K562 (cell line): Measurements from ENCODE around the gene OR2F2. TPM values are rescaled to one million over a fixed set of nuclear protein-coding genes. Genes with fewer than 3 reads are reported as not detected.

ENCODE experiments used
- ATAC-seq: fragments of 200-7000 bp; cut with Tn5 transposase; 3 replicates; pipeline ENCODE4 v1.9.1; 2020; ENCODE audit warnings: moderate library complexity
- BruUV-seq: library from RNA; stranded (reverse); fragments of 400-500 nt; replicated peaks from 2 replicates; lab custom pipeline; 2021; lab: Mats Ljungman, UMichigan
- CTCF ChIA-PET: fragments of 300-600 bp; formaldehyde crosslinking; extraction: SDS; loops from one replicate; lab custom pipeline; 2021; ENCODE audit warnings: low intra/inter-chr PET ratio; lab: Yijun Ruan, JAX
- POLR2A ChIA-PET: fragments of 300-600, 350-650 bp; sonication (Branson Sonifier 250); formaldehyde crosslinking; extraction: SDS; loops from one replicate; lab custom pipeline; 2021; ENCODE audit warnings: antibody characterized with exemption, inconsistent platforms; lab: Yijun Ruan, JAX
- DNase-seq, 4 experiments: peaks; one replicate each; pipeline versions ENCODE4 v3.0.0 to v3.0.0-alpha.2; 2011 to 2018; ENCODE audit warnings: low spot score in 3 of 4, mixed read lengths in 3 of 4; ENCODE audit errors: extremely low read depth in 1 of 4
- FAIRE-seq: peaks from 2 replicates; lab custom pipeline; 2011; peaks lifted over from hg19 to GRCh38; lab: Jason Lieb, UNC
- H2AFZ ChIP-seq: 2 replicates; pipeline ENCODE4 v1.6.0; 2011; ENCODE audit warnings: low read depth, low read length, control low read depth, inconsistent platforms
- H3K27ac ChIP-seq: fragments of 200-600 bp; 3 replicates; pipeline ENCODE4 v1.8.0; 2011; ENCODE audit warnings: low read depth, mild to moderate bottlenecking, control low read depth, inconsistent platforms, low read length, moderate library complexity, mixed read lengths; ENCODE audit errors: extremely low read depth
- H3K27me3 ChIP-seq, 2 experiments: fragments of 300-600 bp in 1 of 2; 2 replicates in 1 of 2; 3 replicates in 1 of 2; pipeline versions ENCODE4 v1.6.0 to v1.8.0; 2011; ENCODE audit warnings: inconsistent platforms in 2 of 2, low read length in 2 of 2, mild to moderate bottlenecking in 1 of 2, mixed read lengths in 1 of 2, moderate library complexity in 1 of 2; ENCODE audit not compliant: control insufficient read depth in 2 of 2, insufficient read depth in 2 of 2
- H3K36me3 ChIP-seq: fragments of 300-600 bp; 3 replicates; pipeline ENCODE4 v1.8.0; 2011; ENCODE audit warnings: mild to moderate bottlenecking, low read length, inconsistent platforms; ENCODE audit not compliant: control insufficient read depth, insufficient read depth
- H3K4me1 ChIP-seq, 2 experiments: fragments of 200-600 bp in 1 of 2; replicated peaks in 1 of 2; 2 replicates in 1 of 2; 3 replicates in 1 of 2; pipeline versions ENCODE4 v1.5.1 to v1.8.0; 2011; ENCODE audit warnings: inconsistent platforms in 2 of 2, low read length in 2 of 2, mild to moderate bottlenecking in 1 of 2, mixed read lengths in 1 of 2, moderate library complexity in 1 of 2; ENCODE audit not compliant: control insufficient read depth in 2 of 2, insufficient read depth in 2 of 2
- H3K4me2 ChIP-seq: 2 replicates; pipeline ENCODE4 v1.6.1; 2011; ENCODE audit warnings: low read length, control low read depth, inconsistent platforms, mixed read lengths; ENCODE audit not compliant: insufficient read depth
- H3K4me3 ChIP-seq: fragments of 200-600 bp; sonication (generic), shearing (Covaris generic); 2 replicates; pipeline ENCODE4 v1.5.1; 2016; ENCODE audit warnings: control low read depth, inconsistent platforms
- H3K79me2 ChIP-seq: fragments of 200-600 bp; 3 replicates; pipeline ENCODE4 v1.8.0; 2011; ENCODE audit warnings: low read length, inconsistent platforms; ENCODE audit not compliant: control insufficient read depth, insufficient read depth
- H3K9ac ChIP-seq, 2 experiments: 2 replicates each; pipeline versions ENCODE4 v1.6.0 to v1.6.1; 2011; ENCODE audit warnings: low read depth in 2 of 2, low read length in 2 of 2, control low read depth in 1 of 2, inconsistent platforms in 1 of 2, mild to moderate bottlenecking in 1 of 2, mixed read lengths in 1 of 2; ENCODE audit not compliant: insufficient read depth in 1 of 2
- H3K9me1 ChIP-seq: one replicate; pipeline ENCODE4 v1.6.0; 2011; ENCODE audit warnings: inconsistent platforms, mild to moderate bottlenecking, low read length, moderate library complexity; ENCODE audit not compliant: control insufficient read depth, insufficient read depth
- H3K9me3 ChIP-seq: replicated peaks from 2 replicates; pipeline ENCODE4 v1.5.1; 2011; ENCODE audit warnings: low read depth, low read length, inconsistent platforms; ENCODE audit not compliant: control insufficient read depth, insufficient read depth
- H4K20me1 ChIP-seq: replicated peaks from 2 replicates; pipeline ENCODE4 v1.6.1; 2011; ENCODE audit warnings: low read length, inconsistent platforms, mixed read lengths; ENCODE audit not compliant: control insufficient read depth, insufficient read depth
- BHLHE40 ChIP-seq: IDR thresholded peaks from 2 replicates; pipeline ENCODE4 v1.6.1; 2011; ENCODE audit warnings: low read length, improper control_type of control experiment
- CEBPB ChIP-seq: fragments of 450-650 bp; IDR thresholded peaks from 2 replicates; pipeline ENCODE4 v1.6.1; 2016; ENCODE audit warnings: missing genetic modification characterization, missing compliant biosample characterization
- JUN ChIP-seq, 2 experiments: sonication (generic) in 1 of 2; formaldehyde crosslinking in 1 of 2; IDR thresholded peaks; 2 replicates each; pipeline versions ENCODE4 v1.6.1 to v1.8.0; 2012 to 2022; ENCODE audit warnings: borderline replicate concordance in 2 of 2, mild to moderate bottlenecking in 2 of 2, improper control_type of control experiment in 1 of 2, low read depth in 1 of 2, low read length in 1 of 2, missing genetic modification reagents in 1 of 2
- JUNB ChIP-seq: fragments of 450-650 bp; formaldehyde crosslinking; conservative IDR thresholded peaks from 2 replicates; pipeline ENCODE4 v1.4.0; 2020; ENCODE audit warnings: mild to moderate bottlenecking
- L3MBTL2 ChIP-seq: fragments of 450-650 bp; IDR thresholded peaks from 2 replicates; pipeline ENCODE4 v1.6.1; 2016; ENCODE audit warnings: mild to moderate bottlenecking, moderate library complexity
- NCOA1 ChIP-seq: fragments of 450-650 bp; IDR thresholded peaks from 2 replicates; pipeline ENCODE4 v1.6.1; 2016; ENCODE audit warnings: low read depth
- TOE1 ChIP-seq, 2 experiments: fragments of 450-650 bp in 1 of 2; sonication (generic) in 1 of 2; formaldehyde crosslinking in 1 of 2; IDR thresholded peaks; 2 replicates each; pipeline versions ENCODE4 v1.7.1 to v1.8.0; 2016 to 2022; ENCODE audit warnings: borderline replicate concordance in 2 of 2, mild to moderate bottlenecking in 2 of 2, antibody characterized with exemption in 1 of 2, inconsistent platforms in 1 of 2, low read depth in 1 of 2, missing genetic modification reagents in 1 of 2, moderate library complexity in 1 of 2
- ZFPM2 ChIP-seq: fragments of 250-450 bp; sonication (Bioruptor Pico); IDR thresholded peaks from 2 replicates; pipeline ENCODE4 v1.5.1; 2022; ENCODE audit warnings: mild to moderate bottlenecking
- ZSCAN29 ChIP-seq: fragments of 450-650 bp; IDR thresholded peaks from 2 replicates; pipeline ENCODE4 v1.6.1; 2017
- WGBS: fragments of 100-300 bp; shearing (Covaris generic); methylation state at CpG from one replicate; pipeline ENCODE4 v1.1.6; 2016; ENCODE audit warnings: low coverage, mixed read lengths; ENCODE audit not compliant: insufficient coverage; ENCODE audit errors: missing lambda C conversion rate; 5-methylcytosine and 5-hydroxymethylcytosine counted together
- in situ Hi-C: fragments of 300-500 bp; cut with MboI; formaldehyde crosslinking; loops from 4 replicates; pipeline ENCODE4 v1.15.0; 2018; ENCODE audit warnings: inconsistent platforms, mixed read lengths
- intact Hi-C: fragments of 100-400 bp; cut with micrococcal nuclease; formaldehyde crosslinking; loops from 2 replicates; pipeline ENCODE4 v1.14.2; 2022
- polyA plus RNA-seq, 8 experiments: library from polyadenylated mRNA; depleted of rRNA in 4 of 8; stranded (reverse) in 5 of 8; unstranded in 3 of 8; fragments of >200 nt; fragmentation: Nextera tagmentation in 2 of 8; fragmentation: Illumina TruSeq in 1 of 8; extraction: Ambion mirVana in 2 of 8; extraction: Trizol in 1 of 8; gene quantifications; 2 replicates each; pipeline versions ENCODE4 v1.2.1 to v1.2.3, GENCODE V29; 2011 to 2014; ENCODE audit warnings: inconsistent platforms in 1 of 8, missing spikeins in 1 of 8
- total RNA-seq, 7 experiments: library from RNA; depleted of rRNA in 6 of 7; stranded (reverse); fragments of >200 nt in 6 of 7; fragmentation: Illumina TruSeq in 2 of 7; extraction: Trizol in 2 of 7; gene quantifications; 2 replicates each; pipeline versions ENCODE4 v1.2.1 to v1.2.3, GENCODE V29; 2011 to 2021; ENCODE audit warnings: low replicate concordance in 1 of 7
- TF ChIP-seq, protein P1 (sequence below): fragments of 250-450 bp; sonication (Bioruptor Pico); IDR thresholded peaks from 2 replicates; pipeline ENCODE4 v1.4.0; 2020
- TF ChIP-seq, protein P2 (sequence below): sonication (generic); formaldehyde crosslinking; IDR thresholded peaks from 2 replicates; pipeline ENCODE4 v1.8.0; 2022; ENCODE audit warnings: missing genetic modification reagents, mild to moderate bottlenecking, moderate library complexity, borderline replicate concordance
- TF ChIP-seq, protein P3 (sequence below), 2 experiments: fragments of 250-450 bp in 1 of 2; fragments of 450-650 bp in 1 of 2; sonication (Bioruptor Pico) in 1 of 2; IDR thresholded peaks; 2 replicates each; pipeline versions ENCODE4 v1.6.1 to v1.8.0; 2016 to 2021; ENCODE audit warnings: mild to moderate bottlenecking in 2 of 2, moderate library complexity in 2 of 2, missing compliant biosample characterization in 1 of 2, missing genetic modification characterization in 1 of 2

Gene OR2F2
- total and polyA plus RNA-seq, 9 of the 15 experiments (the other 6 are each of a cell fraction or from before 2014, with no cell fraction given) = not detected

DNA sequence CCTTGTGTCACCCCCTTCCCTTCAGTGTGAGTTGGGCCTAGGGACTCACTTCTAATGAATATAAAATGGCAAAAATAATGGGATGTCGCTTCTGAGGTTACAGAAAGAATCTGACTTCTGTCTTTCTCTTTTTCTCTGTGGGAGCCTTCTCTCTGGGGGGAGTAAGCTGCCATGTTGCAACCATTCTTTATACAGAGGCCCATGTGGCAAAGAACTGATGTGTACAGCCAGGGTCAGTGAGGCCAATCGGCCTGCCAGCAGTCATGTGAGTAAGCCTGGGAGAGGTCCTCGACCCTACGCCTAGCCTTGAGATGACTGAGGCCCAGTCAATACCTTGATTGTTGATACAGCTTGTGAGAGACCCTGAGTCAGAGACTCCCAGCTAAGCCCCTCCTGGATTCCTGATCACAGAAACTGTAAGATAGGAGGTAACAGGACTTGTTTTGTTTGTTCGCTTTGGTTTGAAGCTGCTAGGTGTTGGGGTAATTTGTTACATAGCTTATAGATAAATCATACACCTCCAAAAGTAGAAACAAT, 34.7 kb upstream of the OR2F2 start:
- Histone ChIP-seq H2AFZ (peak overlapping the region; percentile 27), H3K4me2 (peak overlapping the region; percentile 89), H3K27me3 (no peaks in the 10 kb centered on the region), H3K4me1 (peaks cover 9 to 14% of the 10 kb centered on the region in 2 experiments), H3K9me1 (no peaks in the 10 kb centered on the region), H3K9me3 (no peaks in the 10 kb centered on the region), H3K9ac (peak overlapping the region; percentile 64 to 76; a peak in 3 of 4 replicates), H4K20me1 (no peaks in the 10 kb centered on the region), H3K27ac (peak overlapping the region; percentile 3; the same call in 1 of the 3 replicates), H3K79me2 (peaks cover 60% of the 10 kb centered on the region), H3K36me3 (peaks cover 2% of the 10 kb centered on the region; the same call in 1 of the 3 replicates), H3K4me3 (peak overlapping the region; percentile 79)
- POLR2A ChIA-PET = interaction anchor here (1.2 to 4.3 kb wide), 3 partner anchors 8 to 156 kb away, joined by 4 to 27 read pairs (median 7); no protein-coding TSS in a partner anchor
- WGBS = 16% methylated on average over 5 of the region's 5 CpGs
- FAIRE-seq = peak; percentile 73
- CTCF ChIA-PET = no interaction called here
- in situ Hi-C loops = no loop called here
- intact Hi-C loops = loop anchor here (10.0 kb wide), 1 partner anchor 505 kb away; the partner anchor contains the start of gene NOBOX
- BruUV-seq = no TSS peak
- DNase-seq = peak in 1 of 4 experiments; percentile 62
- ATAC-seq = peak; percentile 31
- TF ChIP-seq CEBPB (tag) (peak; percentile 54), JUNB (CRISPR knock-in tag) (no peak), ZFPM2 (CRISPR knock-in tag) (0 out of 2 replicates have a peak, but pooled peaks have one; percentile 7), TOE1 (IDR thresholded peaks at IDR 0.05; ENCODE audit: borderline replicate concordance) (peak; percentile 12; the same call in 1 of the 2 replicates), TOE1 (CRISPR knock-in tag; IDR thresholded peaks at IDR 0.05; ENCODE audit: borderline replicate concordance, low read depth) (no peak), JUN (IDR thresholded peaks at IDR 0.05; ENCODE audit: borderline replicate concordance, low read depth, low read length) (no peak), JUN (CRISPR knock-in tag; IDR thresholded peaks at IDR 0.05; ENCODE audit: borderline replicate concordance) (0 out of 2 replicates have a peak, but pooled peaks have one; percentile 14), L3MBTL2 (0 out of 2 replicates have a peak, but pooled peaks have one; percentile 21), NCOA1 (no peak), BHLHE40 (0 out of 2 replicates have a peak, but pooled peaks have one; percentile 14), ZSCAN29 (no peak)
- TF ChIP-seq, protein P1, sequence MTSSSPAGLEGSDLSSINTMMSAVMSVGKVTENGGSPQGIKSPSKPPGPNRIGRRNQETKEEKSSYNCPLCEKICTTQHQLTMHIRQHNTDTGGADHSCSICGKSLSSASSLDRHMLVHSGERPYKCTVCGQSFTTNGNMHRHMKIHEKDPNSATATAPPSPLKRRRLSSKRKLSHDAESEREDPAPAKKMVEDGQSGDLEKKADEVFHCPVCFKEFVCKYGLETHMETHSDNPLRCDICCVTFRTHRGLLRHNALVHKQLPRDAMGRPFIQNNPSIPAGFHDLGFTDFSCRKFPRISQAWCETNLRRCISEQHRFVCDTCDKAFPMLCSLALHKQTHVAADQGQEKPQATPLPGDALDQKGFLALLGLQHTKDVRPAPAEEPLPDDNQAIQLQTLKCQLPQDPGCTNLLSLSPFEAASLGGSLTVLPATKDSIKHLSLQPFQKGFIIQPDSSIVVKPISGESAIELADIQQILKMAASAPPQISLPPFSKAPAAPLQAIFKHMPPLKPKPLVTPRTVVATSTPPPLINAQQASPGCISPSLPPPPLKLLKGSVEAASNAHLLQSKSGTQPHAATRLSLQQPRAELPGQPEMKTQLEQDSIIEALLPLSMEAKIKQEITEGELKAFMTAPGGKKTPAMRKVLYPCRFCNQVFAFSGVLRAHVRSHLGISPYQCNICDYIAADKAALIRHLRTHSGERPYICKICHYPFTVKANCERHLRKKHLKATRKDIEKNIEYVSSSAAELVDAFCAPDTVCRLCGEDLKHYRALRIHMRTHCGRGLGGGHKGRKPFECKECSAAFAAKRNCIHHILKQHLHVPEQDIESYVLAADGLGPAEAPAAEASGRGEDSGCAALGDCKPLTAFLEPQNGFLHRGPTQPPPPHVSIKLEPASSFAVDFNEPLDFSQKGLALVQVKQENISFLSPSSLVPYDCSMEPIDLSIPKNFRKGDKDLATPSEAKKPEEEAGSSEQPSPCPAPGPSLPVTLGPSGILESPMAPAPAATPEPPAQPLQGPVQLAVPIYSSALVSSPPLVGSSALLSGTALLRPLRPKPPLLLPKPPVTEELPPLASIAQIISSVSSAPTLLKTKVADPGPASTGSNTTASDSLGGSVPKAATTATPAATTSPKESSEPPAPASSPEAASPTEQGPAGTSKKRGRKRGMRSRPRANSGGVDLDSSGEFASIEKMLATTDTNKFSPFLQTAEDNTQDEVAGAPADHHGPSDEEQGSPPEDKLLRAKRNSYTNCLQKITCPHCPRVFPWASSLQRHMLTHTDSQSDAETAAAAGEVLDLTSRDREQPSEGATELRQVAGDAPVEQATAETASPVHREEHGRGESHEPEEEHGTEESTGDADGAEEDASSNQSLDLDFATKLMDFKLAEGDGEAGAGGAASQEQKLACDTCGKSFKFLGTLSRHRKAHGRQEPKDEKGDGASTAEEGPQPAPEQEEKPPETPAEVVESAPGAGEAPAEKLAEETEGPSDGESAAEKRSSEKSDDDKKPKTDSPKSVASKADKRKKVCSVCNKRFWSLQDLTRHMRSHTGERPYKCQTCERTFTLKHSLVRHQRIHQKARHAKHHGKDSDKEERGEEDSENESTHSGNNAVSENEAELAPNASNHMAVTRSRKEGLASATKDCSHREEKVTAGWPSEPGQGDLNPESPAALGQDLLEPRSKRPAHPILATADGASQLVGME (CRISPR knock-in tag) = 0 out of 2 replicates have a peak, but pooled peaks have one; percentile 55
- TF ChIP-seq, protein P2, sequence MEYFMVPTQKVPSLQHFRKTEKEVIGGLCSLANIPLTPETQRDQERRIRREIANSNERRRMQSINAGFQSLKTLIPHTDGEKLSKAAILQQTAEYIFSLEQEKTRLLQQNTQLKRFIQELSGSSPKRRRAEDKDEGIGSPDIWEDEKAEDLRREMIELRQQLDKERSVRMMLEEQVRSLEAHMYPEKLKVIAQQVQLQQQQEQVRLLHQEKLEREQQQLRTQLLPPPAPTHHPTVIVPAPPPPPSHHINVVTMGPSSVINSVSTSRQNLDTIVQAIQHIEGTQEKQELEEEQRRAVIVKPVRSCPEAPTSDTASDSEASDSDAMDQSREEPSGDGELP (CRISPR knock-in tag) = 0 out of 2 replicates have a peak, but pooled peaks have one; percentile 11
- TF ChIP-seq, protein P3, sequence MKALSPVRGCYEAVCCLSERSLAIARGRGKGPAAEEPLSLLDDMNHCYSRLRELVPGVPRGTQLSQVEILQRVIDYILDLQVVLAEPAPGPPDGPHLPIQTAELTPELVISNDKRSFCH (CRISPR knock-in tag; IDR thresholded peaks at IDR 0.05) = 0 out of 2 replicates have a peak, but pooled peaks have one; percentile 16
- TF ChIP-seq, protein P3 (tag; IDR thresholded peaks at IDR 0.05) = no peak
